Omental fat pad (tissue), 4 donors: ENCODE results near the gene VMP1. TPM values are rescaled to one million over a fixed set of nuclear protein-coding genes. Genes with fewer than 3 reads are reported as not detected.

ENCODE experiments used
- ATAC-seq: fragments of 150-250 bp; one replicate; pipeline ENCODE4 v1.9.1; 2016; ENCODE audit warnings: mild to moderate bottlenecking, moderate library complexity; ENCODE audit not compliant: low FRiP score
- DNase-seq: peaks from one replicate; pipeline ENCODE4 v3.0.0-alpha.2; 2019; ENCODE audit warnings: low spot score
- total RNA-seq, 4 donors: library from RNA; depleted of rRNA; stranded (reverse); fragments of >200 nt; gene quantifications; one replicate each; pipeline ENCODE4 v1.1.0, GENCODE V29; 2016
- TF ChIP-seq, protein P1 (sequence below), 3 donors: fragments of 450-650 bp; IDR thresholded peaks; one replicate each; pipeline ENCODE4 v1.5.1; 2016 to 2017; ENCODE audit warnings: antibody characterized with exemption in 3 of 3, mild to moderate bottlenecking in 3 of 3, moderate library complexity in 2 of 3

VMP1 gene
- total RNA-seq, 4 donors from 2014 or later, result 169 to 476 (median 278) TPM

DNA sequence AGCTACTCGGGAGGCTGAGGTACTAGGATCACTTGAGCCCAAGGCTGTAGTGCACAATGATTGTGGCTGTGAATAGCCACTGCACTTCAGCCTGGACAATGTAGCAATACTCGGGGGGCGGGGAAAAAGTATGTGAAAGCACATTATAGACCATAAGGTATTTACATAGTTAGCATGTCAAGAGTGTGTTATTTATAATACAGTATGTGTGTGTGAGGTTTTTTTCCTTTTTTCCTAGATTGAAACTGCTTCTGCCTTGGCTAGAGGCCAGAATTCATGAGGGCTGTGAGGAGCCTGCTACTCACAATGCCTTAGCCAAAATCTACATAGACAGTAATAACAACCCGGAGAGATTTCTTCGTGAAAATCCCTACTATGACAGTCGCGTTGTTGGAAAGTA is 30.7 kb upstream of the VMP1 start:
- ATAC-seq (no peak), DNase-seq (no peak)
- TF ChIP-seq, protein P1, sequence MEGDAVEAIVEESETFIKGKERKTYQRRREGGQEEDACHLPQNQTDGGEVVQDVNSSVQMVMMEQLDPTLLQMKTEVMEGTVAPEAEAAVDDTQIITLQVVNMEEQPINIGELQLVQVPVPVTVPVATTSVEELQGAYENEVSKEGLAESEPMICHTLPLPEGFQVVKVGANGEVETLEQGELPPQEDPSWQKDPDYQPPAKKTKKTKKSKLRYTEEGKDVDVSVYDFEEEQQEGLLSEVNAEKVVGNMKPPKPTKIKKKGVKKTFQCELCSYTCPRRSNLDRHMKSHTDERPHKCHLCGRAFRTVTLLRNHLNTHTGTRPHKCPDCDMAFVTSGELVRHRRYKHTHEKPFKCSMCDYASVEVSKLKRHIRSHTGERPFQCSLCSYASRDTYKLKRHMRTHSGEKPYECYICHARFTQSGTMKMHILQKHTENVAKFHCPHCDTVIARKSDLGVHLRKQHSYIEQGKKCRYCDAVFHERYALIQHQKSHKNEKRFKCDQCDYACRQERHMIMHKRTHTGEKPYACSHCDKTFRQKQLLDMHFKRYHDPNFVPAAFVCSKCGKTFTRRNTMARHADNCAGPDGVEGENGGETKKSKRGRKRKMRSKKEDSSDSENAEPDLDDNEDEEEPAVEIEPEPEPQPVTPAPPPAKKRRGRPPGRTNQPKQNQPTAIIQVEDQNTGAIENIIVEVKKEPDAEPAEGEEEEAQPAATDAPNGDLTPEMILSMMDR (IDR thresholded peaks at IDR 0.05), result no peak

DNA sequence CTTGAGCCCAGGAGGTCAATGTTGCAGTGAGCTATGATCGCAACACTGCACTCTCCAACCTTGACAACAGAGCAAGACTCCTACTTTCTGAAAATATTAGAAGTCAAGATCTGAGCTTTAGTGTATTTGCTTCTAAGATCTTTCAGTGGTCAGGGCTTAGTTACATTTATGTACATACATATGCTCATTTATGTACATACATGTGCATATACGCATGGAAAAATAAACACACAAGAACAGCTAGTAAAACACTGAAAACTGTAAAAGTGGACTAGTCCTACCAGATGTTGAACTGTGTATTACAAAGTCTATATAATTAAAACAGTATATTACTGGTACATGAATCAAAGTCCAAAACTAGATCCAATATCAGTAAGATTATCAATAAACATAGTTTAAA is 28.5 kb upstream of the VMP1 start:
- DNase-seq, result no peak
- no peak for ATAC-seq
- TF ChIP-seq, protein P1 (IDR thresholded peaks at IDR 0.05), result no peak

DNA sequence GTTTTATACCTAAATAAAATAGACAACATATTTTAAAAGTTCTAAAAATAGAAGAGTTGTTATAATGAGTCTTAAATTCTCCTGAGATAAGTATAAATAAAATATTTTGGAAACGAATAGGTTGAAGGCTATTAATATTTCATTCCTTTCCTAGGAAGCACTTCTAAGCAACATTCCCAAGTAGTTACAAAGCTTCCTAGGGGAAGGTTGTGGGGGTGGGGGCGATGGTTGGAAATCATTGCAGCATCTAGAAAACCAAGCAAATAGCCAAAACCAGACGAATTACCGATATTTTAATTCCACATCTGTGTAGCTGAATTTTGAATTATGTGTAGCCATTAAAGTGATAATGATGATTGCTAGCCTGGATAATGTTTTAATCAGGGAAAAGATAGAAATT is 27.1 kb upstream of the VMP1 start:
- no peak for ATAC-seq
- TF ChIP-seq, protein P1 (IDR thresholded peaks at IDR 0.05), result no peak

DNA sequence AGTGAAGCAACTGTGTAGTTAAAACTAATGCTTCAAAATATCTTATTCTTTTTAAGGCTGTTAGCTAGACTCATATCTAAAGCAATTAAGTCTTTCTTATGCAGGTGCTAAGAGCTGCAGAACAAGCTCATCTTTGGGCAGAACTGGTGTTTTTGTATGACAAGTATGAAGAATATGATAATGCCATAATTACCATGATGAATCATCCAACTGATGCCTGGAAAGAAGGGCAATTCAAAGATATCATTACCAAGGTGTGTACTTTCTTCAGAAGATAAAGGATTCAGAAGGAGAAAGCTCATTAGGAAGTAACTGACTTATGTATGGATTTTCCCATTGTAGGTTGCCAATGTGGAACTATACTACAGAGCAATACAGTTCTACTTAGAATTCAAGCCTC is 24.2 kb upstream of the VMP1 start:
- DNase-seq (no peak), ATAC-seq (no peak)
- TF ChIP-seq, protein P1 (IDR thresholded peaks at IDR 0.05), result no peak

More for the DNA sequence above, 27.1 kb upstream of the VMP1 start:
- no peak for DNase-seq

DNA sequence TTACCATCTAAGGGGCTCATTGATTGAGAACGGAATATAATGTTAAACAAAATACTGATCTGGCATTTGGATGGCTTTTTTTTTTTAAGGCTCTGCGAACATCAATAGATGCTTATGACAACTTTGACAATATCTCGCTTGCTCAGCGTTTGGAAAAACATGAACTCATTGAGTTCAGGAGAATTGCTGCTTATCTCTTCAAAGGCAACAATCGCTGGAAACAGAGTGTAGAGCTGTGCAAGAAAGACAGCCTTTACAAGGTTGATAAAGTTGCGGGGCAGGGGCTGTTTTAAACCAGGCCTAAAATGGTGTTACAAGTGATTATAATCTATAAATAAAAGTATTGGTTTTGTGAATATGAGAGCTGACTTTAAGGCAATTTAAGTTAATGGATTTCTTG is 22.5 kb upstream of the VMP1 start:
- no peak for ATAC-seq
- TF ChIP-seq, protein P1 (IDR thresholded peaks at IDR 0.05), result no peak
- DNase-seq, result no peak

DNA sequence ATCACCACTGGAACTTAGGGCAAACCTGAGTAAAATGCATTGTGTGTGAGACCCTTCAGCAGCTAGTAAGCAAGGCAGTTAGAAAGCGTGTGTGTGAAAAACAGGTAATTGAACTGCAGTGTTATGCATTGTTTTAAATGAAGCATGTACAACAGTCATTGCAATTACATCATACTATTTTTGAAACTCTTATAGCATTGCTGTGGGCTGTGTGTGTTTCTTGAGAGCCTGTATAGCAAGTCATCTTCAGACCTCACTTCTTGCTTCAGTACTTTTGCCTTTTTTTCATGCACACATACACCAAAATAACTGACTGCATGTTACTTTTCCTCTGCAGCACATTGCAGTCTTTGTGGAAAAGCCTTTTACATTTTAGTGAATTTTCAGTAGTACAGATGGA is 19.4 kb upstream of the VMP1 start:
- no peak for DNase-seq
- no peak for ATAC-seq
- TF ChIP-seq, protein P1 (IDR thresholded peaks at IDR 0.05), result no peak

DNA sequence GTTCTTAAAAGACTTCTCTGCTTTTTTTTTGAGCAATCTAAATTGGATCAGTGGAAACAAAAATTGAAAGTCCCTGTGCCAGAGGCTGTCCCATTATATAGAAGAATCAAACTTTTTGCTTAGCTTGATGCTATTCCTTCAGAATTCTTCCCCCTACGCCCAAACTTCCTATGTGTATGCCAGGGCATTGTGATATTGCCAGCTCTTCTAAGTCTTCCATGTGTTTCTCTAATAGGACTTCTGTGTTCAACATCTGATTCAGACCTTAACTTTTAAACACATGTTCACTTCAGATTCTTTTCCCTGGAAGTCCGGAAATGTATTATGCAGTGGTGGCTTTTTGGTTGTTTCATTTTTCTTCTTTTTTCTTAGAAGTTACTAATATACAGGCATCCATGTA is 19.0 kb upstream of the VMP1 start:
- DNase-seq (no peak), ATAC-seq (no peak)
- TF ChIP-seq, protein P1 (IDR thresholded peaks at IDR 0.05), result no peak
